Esophagus squamous epithelium (tissue), 4 donors: ENCODE data around the gene TSPAN1.

Source experiments
- POLR2A ChIP-seq, 4 donors: fragments of 450-650 bp; IDR thresholded peaks; one replicate each; pipeline ENCODE4 v1.6.1; 2017; ENCODE audit warnings: antibody characterized with exemption in 4 of 4, mild to moderate bottlenecking in 4 of 4, moderate library complexity in 3 of 4
- TF ChIP-seq, protein P1 (sequence below), 6 experiments: fragments of 450-650 bp in 4 of 6; fragments of 200-600 bp in 2 of 6; sonication (generic) in 2 of 6; IDR thresholded peaks; one replicate each; pipeline ENCODE4 v1.5.1; 2016 to 2019; ENCODE audit warnings: antibody characterized with exemption in 6 of 6, mild to moderate bottlenecking in 4 of 6, moderate library complexity in 4 of 6

DNA sequence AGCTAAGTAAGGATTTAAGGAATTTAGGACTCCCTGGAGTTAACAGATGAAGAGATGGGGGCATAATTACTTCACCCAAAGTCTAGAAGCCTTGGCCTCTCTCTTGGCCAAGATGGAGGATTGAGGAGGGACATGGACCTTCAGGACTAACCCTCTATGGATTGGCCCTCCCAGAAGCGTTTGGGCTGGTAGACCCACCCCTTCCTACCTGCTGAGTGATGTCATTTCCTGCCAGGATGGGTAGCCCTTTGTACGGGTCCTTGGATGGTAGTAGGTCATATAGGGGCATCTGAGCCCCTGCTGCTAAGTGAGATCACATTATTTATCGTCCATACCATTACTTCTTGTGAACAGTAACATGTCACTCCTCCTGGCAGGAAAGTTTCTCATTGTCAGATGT, 45.9 kb downstream of the TSPAN1 start:
- TF ChIP-seq, protein P1, sequence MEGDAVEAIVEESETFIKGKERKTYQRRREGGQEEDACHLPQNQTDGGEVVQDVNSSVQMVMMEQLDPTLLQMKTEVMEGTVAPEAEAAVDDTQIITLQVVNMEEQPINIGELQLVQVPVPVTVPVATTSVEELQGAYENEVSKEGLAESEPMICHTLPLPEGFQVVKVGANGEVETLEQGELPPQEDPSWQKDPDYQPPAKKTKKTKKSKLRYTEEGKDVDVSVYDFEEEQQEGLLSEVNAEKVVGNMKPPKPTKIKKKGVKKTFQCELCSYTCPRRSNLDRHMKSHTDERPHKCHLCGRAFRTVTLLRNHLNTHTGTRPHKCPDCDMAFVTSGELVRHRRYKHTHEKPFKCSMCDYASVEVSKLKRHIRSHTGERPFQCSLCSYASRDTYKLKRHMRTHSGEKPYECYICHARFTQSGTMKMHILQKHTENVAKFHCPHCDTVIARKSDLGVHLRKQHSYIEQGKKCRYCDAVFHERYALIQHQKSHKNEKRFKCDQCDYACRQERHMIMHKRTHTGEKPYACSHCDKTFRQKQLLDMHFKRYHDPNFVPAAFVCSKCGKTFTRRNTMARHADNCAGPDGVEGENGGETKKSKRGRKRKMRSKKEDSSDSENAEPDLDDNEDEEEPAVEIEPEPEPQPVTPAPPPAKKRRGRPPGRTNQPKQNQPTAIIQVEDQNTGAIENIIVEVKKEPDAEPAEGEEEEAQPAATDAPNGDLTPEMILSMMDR (IDR thresholded peaks at IDR 0.05) = no peak
- TF ChIP-seq POLR2A (IDR thresholded peaks at IDR 0.05) = no peak
